COR-L47 (cell line): ENCODE results near the gene MTUS2.
A peak's percentile ranks its signal among the peaks of the same experiment; 100 is the strongest.

ENCODE experiments used
- DNase-seq: peaks from one replicate; lab custom pipeline; 2025; lab: John Stamatoyannopoulos, UW

Gene MTUS2

GRCh38 chr13:29022968-29023367 lies 202.8 kb downstream of the MTUS2 start:
- DNase-seq = no peak

DNA sequence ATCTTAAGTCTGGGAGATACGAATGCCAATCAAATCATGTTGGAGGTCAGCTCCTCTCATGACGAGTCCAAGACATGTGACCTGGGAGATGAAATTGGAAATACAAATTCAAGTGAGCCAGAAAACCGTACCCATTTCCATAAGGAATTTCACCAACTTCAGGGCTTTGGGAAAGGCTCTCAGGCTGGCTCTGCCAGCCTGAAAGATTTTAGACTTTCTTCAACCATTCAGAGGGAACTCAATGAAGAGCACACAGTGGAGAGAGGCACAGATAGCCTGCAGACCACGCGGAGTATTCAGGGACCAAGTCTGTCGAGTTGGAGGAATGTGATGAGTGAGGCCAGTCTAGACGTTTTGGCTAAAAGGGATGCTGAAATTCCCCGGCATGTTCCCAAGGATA lies 204.6 kb downstream of the MTUS2 start:
- no peak for DNase-seq

GRCh38 chr13:29028868-29029267 lies 208.7 kb downstream of the MTUS2 start:
- no peak for DNase-seq

DNA sequence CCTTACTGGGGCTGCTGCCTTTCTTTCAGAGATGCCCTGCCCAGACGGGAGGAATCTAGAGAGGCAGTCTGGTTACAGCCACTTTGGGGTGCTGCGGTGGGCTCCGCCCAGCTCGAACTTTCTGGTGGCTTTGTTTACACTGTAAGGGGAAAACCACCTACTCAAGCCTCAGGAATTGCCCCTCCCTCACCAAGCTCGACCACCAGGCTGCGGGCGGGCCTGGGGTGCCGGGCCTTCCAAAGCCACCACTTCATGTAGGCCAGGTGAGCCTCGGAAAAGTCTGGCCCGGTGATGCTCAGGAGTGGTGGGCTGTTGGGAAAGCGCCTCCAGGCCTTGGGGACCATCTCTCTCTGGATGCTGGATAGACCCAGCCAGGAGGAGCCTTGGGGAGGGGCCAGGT lies 218.6 kb downstream of the MTUS2 start:
- DNase-seq = no peak

DNA sequence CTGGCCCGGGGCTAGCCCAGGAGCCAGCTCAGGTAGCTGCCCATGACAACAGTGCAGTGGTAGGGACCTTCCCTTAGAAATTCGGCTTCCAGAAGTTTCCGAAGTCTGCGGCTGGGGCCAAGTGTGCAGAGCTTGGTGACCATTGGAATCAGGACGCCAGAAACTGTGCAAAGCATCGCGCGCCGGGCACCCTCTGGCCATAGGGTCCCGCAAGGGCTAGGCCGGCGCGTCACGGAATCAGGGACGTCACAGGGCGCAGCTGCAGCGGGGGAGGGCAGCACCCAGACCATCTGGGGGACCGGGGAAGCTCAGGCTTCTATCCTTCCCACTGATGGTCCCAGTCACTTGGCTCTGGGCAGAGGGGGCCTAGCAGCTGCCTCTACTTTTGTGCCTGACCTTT lies 219.1 kb downstream of the MTUS2 start:
- no peak for DNase-seq

DNA sequence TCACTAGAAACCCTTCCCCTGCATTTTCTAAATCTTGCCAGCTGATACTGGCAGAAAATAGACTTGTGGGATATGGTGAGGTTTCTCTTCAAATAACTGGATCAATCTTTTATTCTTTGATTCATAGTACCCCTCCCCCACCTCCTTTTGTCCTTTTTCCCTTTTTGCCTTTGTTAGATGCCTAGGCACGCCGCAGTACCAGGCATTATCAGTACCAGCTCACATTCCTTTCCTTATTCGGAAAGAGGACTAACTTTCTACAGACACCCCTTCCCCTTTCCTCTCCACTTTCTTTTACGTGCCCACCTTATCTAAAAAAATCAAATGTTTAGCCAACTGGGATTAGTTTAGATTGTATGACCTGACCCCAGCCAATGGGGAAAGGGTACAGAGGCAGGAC lies 226.4 kb downstream of the MTUS2 start:
- no peak for DNase-seq

- DNase-seq = no peak
These were observed 229.4 kb downstream of the MTUS2 start for GRCh38 chr13:29049524-29049923.

- DNase-seq = no peak
These were observed 230.6 kb downstream of the MTUS2 start for GRCh38 chr13:29050719-29051118.

GRCh38 chr13:29059800-29060199 lies 239.7 kb downstream of the MTUS2 start:
- peak; percentile 11 for DNase-seq

DNA sequence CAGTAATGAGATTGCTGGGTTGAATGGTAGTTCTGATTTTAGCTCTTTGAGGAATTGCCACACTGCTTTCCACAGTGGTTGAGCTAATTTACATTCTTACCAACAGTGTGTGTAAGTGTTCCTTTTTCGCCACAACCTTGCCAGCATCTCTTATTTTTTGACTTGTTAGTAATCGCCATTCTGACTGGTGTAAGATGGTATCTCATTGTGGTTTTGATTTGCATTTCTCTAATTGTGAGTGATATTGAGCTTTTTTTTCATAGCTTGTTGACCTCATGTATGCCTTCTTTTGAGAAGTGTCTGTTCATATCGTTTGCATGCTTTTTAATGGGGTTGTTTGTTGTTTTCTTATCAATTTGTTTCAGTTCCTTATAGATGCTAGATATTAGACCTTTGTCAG lies 245.0 kb downstream of the MTUS2 start:
- no peak for DNase-seq

- no peak for DNase-seq
These were observed 247.3 kb downstream of the MTUS2 start for GRCh38 chr13:29067306-29067945.

GRCh38 chr13:29073755-29074154 lies 253.6 kb downstream of the MTUS2 start:
- no peak for DNase-seq

DNA sequence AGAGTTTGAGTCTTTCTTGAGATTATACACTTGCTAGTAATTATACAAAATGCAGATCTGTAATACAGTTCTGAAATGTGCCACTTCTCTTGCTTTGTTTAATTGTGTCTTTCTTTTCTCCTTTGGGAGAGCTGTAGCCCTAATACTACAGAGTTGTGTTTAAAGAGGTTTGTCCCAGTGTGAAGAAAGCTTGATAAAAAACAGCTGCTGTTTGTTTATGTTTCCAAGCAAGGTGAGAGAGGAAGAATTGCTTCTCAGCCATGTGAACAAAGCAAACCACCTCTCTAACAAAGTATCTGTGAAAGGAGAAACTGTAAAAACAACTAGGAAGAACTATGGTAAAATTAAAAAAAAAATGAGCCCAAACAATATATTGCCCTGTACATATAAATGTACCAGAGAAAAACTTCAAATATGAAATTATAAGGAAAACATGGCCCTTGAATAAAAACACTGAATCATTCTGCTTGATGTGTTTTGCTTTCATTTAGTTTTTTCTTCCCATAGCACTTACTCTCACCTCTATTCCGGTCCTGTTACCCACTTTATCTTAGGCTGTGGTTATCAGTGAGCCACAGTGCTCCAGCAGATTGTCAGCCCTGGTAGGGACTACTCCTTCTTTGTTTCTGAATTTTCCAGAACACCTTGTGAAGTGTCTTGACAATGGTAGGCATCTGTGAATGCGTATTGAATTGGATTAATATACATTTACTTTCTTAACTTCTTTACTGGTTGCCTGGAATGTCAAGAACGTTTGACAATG lies 257.1 kb downstream of the MTUS2 start:
- no peak for DNase-seq

DNA sequence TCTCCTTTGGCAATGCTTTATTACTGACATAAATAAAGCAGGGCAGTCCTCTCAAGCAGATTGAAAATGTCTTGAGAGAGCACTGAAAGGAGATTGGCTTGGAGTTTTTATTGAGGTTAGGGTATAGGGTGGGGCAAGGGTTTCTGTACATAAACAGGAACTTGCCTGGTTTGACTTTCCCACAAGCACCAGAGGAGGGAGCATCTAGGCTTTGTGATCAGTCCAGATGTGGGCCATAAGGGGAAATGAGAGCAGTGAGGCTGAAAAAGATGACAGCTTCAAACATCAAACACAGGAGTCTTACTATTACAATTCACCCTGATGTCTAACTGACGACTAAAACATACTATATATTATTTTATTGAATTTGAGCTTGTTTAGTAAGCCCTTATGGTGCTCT lies 260.9 kb downstream of the MTUS2 start:
- no peak for DNase-seq

- DNase-seq = no peak
These were observed 261.7 kb downstream of the MTUS2 start for GRCh38 chr13:29081697-29082440.

DNA sequence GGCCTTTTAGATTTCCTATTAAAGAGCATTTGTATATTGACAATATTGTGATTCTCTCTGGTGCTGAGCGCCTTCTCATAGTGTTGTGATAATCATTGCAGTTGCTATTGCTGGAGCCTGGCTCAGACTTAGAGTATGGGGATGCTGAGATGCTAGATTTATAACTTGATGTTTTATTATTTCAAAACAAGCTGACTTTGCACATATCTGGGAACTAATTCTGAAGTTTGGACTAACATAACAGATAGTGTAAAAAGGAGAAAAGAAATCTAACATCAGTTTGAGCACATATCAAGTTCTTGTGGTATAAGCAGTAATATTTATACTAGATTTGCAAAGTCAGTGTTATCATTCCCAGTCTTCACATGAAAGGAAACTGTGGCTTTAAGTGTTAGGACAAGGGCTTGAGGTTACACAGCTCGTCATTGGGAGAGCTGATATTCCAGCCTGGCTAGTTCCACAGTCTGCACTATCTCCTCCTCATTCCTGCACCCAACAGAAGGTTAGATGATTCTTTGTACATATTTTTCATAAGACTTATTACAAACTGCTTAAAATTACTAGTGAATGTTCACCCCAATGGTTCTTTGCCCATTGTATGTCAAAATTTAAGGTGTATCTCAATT lies 279.8 kb downstream of the MTUS2 start:
- no peak for DNase-seq

- DNase-seq = no peak
These were observed 280.6 kb downstream of the MTUS2 start for GRCh38 chr13:29100758-29101157.

GRCh38 chr13:29101409-29101808 lies 281.3 kb downstream of the MTUS2 start:
- DNase-seq = no peak

DNA sequence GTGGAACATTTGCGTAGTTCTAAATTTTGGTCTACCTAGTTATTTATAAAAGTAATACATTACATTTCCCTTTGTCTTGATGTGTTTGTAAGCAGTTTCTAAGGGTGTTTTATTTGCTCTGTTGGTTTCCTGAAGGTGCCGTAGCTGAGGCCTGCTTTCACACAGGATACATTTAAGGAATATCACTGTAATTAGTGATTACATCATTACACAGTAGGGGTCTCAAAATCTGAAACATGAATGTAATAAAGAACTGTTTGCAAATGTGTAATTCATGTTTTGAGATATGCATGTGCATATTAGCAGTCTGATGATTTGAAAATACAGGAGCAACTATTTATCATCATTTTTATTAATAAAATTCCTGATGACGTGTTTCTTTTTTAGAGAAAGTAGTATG lies 281.8 kb downstream of the MTUS2 start:
- DNase-seq = no peak

GRCh38 chr13:29103065-29103800 lies 283.1 kb downstream of the MTUS2 start:
- no peak for DNase-seq

- no peak for DNase-seq
These were observed 284.3 kb downstream of the MTUS2 start for GRCh38 chr13:29104461-29104860.

DNA sequence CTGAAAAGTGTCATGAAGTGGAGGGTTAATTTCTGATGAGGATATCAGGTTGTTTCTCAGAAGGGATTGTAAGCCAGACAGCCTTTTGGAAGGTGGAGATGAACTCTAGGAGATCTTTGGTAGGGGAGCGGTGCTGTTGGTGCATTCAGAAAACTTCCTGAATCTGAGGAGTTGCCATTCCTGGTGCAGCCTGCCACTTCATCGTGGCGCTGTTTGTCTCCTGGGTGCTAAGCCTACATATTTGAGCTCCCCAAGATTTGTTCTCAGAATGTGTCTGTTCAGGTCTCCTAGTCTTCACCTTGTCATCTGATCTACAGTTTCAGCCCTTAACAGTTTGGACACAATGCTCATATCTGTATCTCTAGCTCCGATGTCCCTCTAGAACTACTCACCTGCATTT lies 285.6 kb downstream of the MTUS2 start:
- no peak for DNase-seq
